Fibroblast of skin of left biceps (primary cell): Measurements from ENCODE around the gene ATP13A2.

ENCODE experiments used
- DNase-seq, 2 experiments: peaks; one replicate each; pipeline ENCODE4 v3.0.0-alpha.2; 2013; ENCODE audit warnings: low read depth in 2 of 2

ATP13A2 gene, protein sequence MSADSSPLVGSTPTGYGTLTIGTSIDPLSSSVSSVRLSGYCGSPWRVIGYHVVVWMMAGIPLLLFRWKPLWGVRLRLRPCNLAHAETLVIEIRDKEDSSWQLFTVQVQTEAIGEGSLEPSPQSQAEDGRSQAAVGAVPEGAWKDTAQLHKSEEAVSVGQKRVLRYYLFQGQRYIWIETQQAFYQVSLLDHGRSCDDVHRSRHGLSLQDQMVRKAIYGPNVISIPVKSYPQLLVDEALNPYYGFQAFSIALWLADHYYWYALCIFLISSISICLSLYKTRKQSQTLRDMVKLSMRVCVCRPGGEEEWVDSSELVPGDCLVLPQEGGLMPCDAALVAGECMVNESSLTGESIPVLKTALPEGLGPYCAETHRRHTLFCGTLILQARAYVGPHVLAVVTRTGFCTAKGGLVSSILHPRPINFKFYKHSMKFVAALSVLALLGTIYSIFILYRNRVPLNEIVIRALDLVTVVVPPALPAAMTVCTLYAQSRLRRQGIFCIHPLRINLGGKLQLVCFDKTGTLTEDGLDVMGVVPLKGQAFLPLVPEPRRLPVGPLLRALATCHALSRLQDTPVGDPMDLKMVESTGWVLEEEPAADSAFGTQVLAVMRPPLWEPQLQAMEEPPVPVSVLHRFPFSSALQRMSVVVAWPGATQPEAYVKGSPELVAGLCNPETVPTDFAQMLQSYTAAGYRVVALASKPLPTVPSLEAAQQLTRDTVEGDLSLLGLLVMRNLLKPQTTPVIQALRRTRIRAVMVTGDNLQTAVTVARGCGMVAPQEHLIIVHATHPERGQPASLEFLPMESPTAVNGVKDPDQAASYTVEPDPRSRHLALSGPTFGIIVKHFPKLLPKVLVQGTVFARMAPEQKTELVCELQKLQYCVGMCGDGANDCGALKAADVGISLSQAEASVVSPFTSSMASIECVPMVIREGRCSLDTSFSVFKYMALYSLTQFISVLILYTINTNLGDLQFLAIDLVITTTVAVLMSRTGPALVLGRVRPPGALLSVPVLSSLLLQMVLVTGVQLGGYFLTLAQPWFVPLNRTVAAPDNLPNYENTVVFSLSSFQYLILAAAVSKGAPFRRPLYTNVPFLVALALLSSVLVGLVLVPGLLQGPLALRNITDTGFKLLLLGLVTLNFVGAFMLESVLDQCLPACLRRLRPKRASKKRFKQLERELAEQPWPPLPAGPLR

DNA sequence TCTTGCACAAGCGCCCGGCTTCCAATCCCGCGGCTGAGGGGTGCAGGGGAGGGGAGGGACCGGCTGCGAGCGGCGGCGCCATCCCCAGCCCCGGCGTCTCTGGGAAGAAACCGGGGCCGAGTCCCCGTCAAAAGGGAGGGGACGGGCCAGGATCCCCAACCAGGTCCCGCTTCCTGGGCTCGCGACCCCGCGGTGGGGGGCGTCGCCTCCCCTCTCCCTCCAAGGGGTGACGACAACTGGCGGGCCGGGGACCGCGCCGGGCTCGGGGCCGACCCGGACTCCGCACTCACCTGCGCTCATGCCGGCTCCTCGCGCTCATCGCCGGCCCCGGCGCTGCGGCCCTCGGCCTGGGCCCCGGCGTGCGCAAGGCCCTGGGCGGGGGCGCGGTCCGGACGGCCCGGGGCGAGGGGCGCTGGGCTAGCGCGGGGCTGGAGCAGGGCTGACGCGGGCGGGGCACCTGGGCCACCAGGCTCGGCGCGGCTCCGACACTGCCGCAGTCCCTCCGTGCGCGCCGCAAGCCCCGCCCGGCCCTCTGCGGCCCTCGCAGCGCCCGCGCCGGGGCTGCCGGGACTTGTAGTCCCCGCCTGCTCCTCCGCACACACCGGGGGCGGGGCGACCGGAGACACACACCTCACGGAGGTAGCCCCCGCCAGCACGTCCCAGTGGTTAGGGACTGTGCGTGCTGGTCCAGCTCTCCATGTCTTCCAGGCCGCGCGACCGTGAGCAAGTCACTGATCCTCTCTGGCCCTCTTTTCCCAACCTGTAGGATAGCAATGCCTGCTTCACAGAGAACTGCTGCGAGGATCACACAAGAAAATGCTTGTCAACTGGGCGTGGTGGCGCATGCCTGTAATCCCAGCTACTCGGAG, at the start of gene ATP13A2:
ATP13A2 (minus strand) TSS at position 490 of the 869 bp plus-strand sequence; CDS start at position 300, 190 bp downstream.
- peak in 1 of 2 experiments; percentile 13 for DNase-seq

DNA sequence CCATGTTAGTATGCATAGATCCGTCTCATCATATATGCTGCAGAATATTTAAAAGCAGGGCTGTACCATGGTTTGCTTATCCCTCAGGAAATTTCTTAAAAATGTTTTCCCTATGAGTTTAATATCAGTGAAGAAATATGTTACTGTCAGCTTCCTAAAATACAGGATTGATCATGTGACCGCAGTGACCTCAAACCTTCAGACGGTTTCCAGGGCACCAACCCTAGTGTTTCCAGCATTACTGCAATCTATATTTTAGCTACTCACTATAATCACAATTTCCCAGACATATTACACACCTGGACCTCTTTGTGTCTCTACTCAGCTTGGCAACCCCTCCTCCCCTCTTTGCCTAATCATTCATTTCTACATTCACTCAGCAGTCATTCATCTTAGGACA, 49.8 kb upstream of the ATP13A2 start:
- DNase-seq = no peak

DNA sequence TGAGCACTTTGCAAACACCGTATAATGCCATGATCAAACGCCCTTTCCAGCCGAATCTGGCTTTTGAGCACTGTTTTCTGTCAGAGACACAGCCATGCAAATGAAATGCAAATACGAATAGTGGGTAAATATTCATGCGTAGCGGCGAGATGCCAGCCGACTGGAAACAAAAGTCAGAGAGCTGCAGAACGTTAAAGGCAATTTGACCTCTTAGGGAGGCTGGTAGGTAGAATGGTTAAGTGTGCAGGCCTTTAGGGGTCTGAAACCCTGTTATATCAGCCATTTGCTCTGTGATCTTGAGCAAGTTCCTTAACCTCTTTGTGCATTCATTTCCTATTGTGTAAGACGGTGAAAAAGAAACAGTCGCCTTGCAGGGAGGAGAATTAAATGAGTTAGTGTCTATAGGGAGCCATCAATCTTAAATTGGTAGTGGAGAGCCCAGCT, 48.6 kb upstream of the ATP13A2 start:
- DNase-seq = no peak

DNA sequence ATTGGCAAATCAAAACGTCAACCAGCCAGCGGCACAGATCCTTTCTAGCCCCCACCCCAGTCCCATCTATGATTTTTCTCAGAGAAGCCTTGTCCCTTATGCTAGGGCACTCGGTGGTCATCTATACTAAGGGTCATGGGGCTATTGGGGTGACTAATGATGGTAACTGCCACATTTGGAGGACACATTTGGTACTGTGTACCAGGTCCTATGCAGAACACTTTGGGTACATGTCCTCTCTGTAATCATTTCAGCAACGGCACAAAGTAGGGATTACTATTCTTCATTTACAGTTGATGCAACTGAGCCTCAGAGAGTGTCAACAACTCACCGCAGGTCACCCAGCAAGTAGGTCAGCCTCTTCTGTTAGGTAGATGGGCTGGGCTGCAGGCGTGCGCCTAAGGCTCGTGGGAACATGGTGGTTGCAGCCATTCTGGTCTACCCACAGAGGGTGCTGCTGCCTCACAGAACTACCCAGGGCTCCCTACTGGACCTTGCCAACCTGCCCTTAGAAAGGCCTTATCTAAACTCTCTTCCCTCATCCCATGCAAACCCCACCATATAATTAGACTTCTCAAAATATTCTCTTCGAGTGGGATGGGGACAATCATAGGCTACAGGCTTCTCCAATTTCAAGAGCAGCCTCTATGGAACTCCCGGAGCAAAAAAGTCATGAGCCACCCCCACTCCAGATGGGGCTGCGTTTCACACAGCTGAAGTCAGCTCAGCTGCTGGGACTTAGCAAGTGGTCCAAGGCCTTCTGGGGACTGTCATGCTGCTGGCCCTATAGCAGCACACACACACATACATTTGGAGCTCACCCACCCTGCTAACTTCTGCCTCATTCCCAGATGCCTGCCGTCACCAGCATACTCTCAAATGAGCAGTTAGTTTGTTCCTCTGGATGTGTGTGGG, 47.9 kb upstream of the ATP13A2 start:
- no peak for DNase-seq

- DNase-seq = no peak
Measured at GRCh38 chr1:17056551-17056950, 44.8 kb upstream of the ATP13A2 start.

DNA sequence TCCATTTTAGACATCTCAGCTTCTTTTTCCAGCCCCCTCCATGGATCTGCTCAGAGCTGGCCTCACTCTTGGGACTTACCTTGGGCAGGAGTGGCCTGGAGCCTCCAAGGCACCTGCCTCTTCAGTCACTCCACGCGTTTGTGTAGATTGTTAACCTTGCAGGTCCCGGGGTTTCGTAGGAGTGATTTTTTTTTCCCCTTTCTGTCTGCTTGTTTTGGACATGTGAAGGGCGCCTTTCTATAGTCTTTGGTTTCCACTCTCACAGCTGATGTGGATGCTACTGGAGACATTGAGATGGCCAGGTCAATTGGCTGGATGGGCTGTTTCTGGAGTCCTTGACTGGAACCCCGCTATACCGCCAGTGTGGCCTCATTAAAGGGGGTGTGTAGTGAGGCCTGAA, 44.1 kb upstream of the ATP13A2 start:
- no peak for DNase-seq

- DNase-seq = peak; percentile 93 to 94
Measured at GRCh38 chr1:17053685-17054410, 42.1 kb upstream of the ATP13A2 start, which contains the start of gene SDHB. TSS of gene SDHB (minus strand) at chr1:17054032. CDS start at chr1:17054019, 13 bp downstream.

DNA sequence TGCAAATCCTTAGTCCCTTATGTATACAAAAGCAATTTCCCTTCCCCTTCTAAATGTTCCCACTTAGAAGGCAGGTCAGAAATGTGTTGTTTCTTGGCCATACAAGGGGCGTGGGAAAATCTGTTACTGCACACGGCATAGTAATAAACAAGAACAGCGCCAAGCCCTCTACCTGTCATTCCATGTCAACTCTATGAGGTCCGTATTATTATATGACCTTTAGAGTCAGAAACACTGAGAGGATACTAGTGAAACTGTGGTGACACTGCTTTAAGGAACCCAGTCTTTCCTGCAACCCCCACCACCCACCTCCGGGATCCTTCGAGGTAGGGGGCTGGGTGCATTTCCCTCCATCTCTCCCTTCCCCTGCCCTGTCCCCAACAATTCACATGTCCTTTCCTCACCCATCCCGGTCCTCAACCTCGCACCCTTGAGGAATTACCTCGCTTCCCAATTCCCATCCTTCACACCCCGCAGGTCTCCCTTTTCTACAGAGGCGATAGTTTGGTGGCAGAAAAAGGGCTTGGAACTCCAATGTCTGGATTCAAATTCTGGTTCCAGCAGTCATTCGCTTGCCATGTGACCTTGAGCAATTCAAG, 41.5 kb upstream of the ATP13A2 start:
- DNase-seq = no peak

DNA sequence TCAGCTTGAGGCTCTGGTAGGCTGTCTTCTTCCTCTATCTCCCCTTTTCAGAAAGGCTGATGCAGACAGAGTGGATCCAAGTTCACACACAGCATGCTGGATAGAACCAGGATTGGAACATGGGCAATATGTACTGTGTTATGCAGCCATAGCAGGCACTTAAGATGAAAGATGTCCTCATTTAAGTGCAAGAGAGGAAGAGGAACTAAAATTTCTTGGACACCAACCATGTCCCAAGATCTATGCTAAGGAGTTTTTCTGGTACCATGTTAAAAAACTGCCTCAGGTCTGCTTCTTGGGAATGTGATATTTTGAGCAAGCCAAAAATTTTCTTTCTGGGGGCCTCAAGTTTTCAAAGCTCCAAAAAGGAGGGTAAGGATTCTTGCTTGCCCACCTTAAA, 40.9 kb upstream of the ATP13A2 start:
- DNase-seq = no peak

GRCh38 chr1:17052038-17052437, 40.3 kb upstream of the ATP13A2 start:
- DNase-seq = no peak

- no peak for DNase-seq
Measured at GRCh38 chr1:17047924-17048323, 36.2 kb upstream of the ATP13A2 start.

DNA sequence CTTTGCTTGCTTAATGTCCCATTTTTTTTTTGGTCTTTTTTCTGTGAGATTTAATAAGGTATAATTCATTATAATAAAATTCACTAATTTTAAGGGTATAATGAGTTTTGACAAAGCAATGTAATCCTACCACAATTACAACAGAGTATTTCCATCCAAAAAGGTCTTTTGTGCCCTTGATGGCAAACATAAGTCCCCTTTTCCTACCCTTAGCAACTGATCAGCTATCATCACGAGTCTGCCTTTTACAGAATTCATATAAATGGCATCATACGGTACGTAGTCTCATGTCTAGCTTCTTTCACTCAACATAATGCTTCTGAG, 34.6 kb upstream of the ATP13A2 start:
- no peak for DNase-seq

GRCh38 chr1:17045634-17046333, 34.1 kb upstream of the ATP13A2 start:
- DNase-seq = peak in 1 of 2 experiments; percentile 33

DNA sequence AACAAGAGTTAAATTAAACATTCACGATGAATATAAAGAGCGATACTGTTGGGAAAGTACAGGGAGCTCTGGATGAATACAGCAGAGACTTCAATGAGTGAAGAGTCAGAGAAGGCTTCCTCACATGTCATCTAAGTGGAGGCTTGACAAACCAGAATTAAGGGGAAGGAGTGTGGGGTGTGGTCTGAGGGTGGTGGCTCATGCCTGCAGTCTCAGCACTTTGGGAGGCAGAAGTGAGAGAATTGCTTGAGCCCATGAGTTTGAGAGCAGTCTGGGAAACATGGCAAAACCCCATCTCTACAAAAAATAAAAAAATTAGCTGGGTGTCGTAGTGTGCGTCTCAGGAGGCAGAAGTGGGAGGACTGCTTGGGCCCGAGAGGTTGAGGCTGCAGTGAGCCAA, 33.4 kb upstream of the ATP13A2 start:
- no peak for DNase-seq

- no peak for DNase-seq
Measured at GRCh38 chr1:17043676-17044075, 31.9 kb upstream of the ATP13A2 start.

GRCh38 chr1:17040135-17040534, 28.4 kb upstream of the ATP13A2 start:
- no peak for DNase-seq

- DNase-seq = no peak
Measured at GRCh38 chr1:17039522-17039921, 27.8 kb upstream of the ATP13A2 start.

- no peak for DNase-seq
Measured at GRCh38 chr1:17033481-17033880, 21.8 kb upstream of the ATP13A2 start.
